ENCODE data around the gene KRTAP4-5. TPM values are rescaled to one million over a fixed set of nuclear protein-coding genes. Genes with fewer than 3 reads are reported as not detected.
A peak's percentile ranks its signal among the peaks of the same experiment; 100 is the strongest.
"Not testable (repeated sequence)": the region's sequence is repeated elsewhere in the genome, so short reads cannot be mapped to it uniquely, and the experiment has no call there.

The KRTAP4-5 gene
- total RNA-seq = not detected
- not detected for polyA plus RNA-seq

GRCh38 chr17:41149652-41149985, at the start of gene KRTAP4-5:
Gene KRTAP4-5 (minus strand): TSS chr17:41149825. CDS start chr17:41149767, 58 bp downstream.
- H3K4me3 ChIP-seq (ENCODE audit: low read depth, low read length) = no peak within 1 kb of the TSS
- no peak within 1 kb of the TSS for H3K4me3 Mint-ChIP-seq
- H3K36me3 Mint-ChIP-seq = no peaks in the 10 kb centered on the region
- no peaks in the 10 kb centered on the region for H3K9me3 ChIP-seq (ENCODE audit: control insufficient read depth in 2 of 2, low read length in 2 of 2)
- H3K9me3 Mint-ChIP-seq = peaks cover 0 to 4% (median 0%) of the 10 kb centered on the region in 7 donors
- no peak for ATAC-seq (ENCODE audit: low read depth in 2 of 2)
- peaks cover 20% of the 10 kb centered on the region for H3K27me3 Mint-ChIP-seq
- no peaks in the 10 kb centered on the region for H3K4me1 ChIP-seq (ENCODE audit: control insufficient read depth, insufficient read depth, low read length, poor library complexity, severe bottlenecking)
- H3K27ac ChIP-seq (ENCODE audit: insufficient read depth, low read length, poor library complexity, severe bottlenecking) = no peak within 1 kb of the TSS
- H3K36me3 ChIP-seq (ENCODE audit: control insufficient read depth, insufficient read depth, low read length) = no peaks in the 10 kb centered on the region
- peak within 1 kb of the TSS in 1 of 3 donors; percentile 27 for H3K27ac Mint-ChIP-seq
- DNase-seq = no peak
- H3K27me3 ChIP-seq (ENCODE audit: control insufficient read depth, insufficient read depth, low read length) = peaks cover 6% of the 10 kb centered on the region
- H3K4me1 Mint-ChIP-seq = peaks cover 0 to 2% (median 0%) of the 10 kb centered on the region in 4 donors

- no peak overlapping the region for H3K27ac ChIP-seq (ENCODE audit: insufficient read depth, low read length, poor library complexity, severe bottlenecking)
Observed at GRCh38 chr17:41196068-41196467, 46.4 kb upstream of the KRTAP4-5 start.

DNA sequence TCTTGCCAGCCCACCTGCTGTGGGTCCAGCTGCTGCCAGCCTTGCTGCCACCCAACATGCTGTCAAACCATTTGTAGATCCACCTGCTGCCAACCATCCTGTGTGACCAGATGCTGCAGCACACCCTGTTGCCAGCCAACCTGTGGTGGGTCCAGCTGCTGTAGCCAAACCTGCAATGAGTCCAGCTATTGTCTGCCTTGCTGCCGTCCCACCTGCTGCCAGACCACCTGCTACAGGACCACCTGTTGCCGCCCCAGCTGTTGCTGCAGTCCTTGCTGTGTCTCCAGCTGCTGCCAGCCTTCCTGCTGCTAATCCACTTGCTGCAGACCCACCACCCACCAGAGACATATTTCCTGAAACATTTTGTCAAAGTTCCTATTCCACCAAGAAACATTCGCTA, 40.7 kb upstream of the KRTAP4-5 start:
- Mint-ChIP-seq H3K4me1 (no peaks in the 10 kb centered on the region), H3K36me3 (no peaks in the 10 kb centered on the region), H3K27me3 (peaks cover 24% of the 10 kb centered on the region), H3K27ac (no peak overlapping the region), H3K9me3 (peaks cover 0 to 3% (median 0%) of the 10 kb centered on the region in 7 donors), H3K4me3 (no peak overlapping the region)
- no peaks in the 10 kb centered on the region for H3K36me3 ChIP-seq (ENCODE audit: control insufficient read depth, insufficient read depth, low read length)
- DNase-seq (no peak), ATAC-seq (ENCODE audit: low read depth in 2 of 2) (no peak)
- peaks cover 15% of the 10 kb centered on the region for H3K27me3 ChIP-seq (ENCODE audit: control insufficient read depth, insufficient read depth, low read length)
- H3K27ac ChIP-seq (ENCODE audit: insufficient read depth, low read length, poor library complexity, severe bottlenecking) = no peak overlapping the region
- no peaks in the 10 kb centered on the region for H3K4me1 ChIP-seq (ENCODE audit: control insufficient read depth, insufficient read depth, low read length, poor library complexity, severe bottlenecking)
- H3K9me3 ChIP-seq (ENCODE audit: control insufficient read depth in 2 of 2, low read length in 2 of 2) = no peaks in the 10 kb centered on the region
- no peak overlapping the region for H3K4me3 ChIP-seq (ENCODE audit: low read depth, low read length)

More at GRCh38 chr17:41196068-41196467, 46.4 kb upstream of the KRTAP4-5 start:
- H3K9me3 ChIP-seq (ENCODE audit: control insufficient read depth in 2 of 2, low read length in 2 of 2) = no peaks in the 10 kb centered on the region
- no peaks in the 10 kb centered on the region for H3K4me1 ChIP-seq (ENCODE audit: control insufficient read depth, insufficient read depth, low read length, poor library complexity, severe bottlenecking)
- no peak for DNase-seq
- H3K36me3 Mint-ChIP-seq = no peaks in the 10 kb centered on the region
- H3K4me1 Mint-ChIP-seq = no peaks in the 10 kb centered on the region
- no peaks in the 10 kb centered on the region for H3K36me3 ChIP-seq (ENCODE audit: control insufficient read depth, insufficient read depth, low read length)
- H3K27me3 Mint-ChIP-seq = peaks cover 11% of the 10 kb centered on the region
- ATAC-seq (ENCODE audit: low read depth in 2 of 2) = no peak
- no peak overlapping the region for H3K4me3 Mint-ChIP-seq
- H3K4me3 ChIP-seq (ENCODE audit: low read depth, low read length) = no peak overlapping the region
- H3K9me3 Mint-ChIP-seq = peaks cover 0 to 8% (median 0%) of the 10 kb centered on the region in 7 donors
- H3K27ac Mint-ChIP-seq = no peak overlapping the region
- peaks cover 5% of the 10 kb centered on the region for H3K27me3 ChIP-seq (ENCODE audit: control insufficient read depth, insufficient read depth, low read length)

GRCh38 chr17:41189837-41190318, 40.3 kb upstream of the KRTAP4-5 start, which contains the start of gene KRTAP9-1:
Gene KRTAP9-1 (plus strand): TSS chr17:41189887. CDS start chr17:41189887, 0 bp downstream.
- H3K27me3 Mint-ChIP-seq = peaks cover 24% of the 10 kb centered on the region
- not testable (repeated sequence) for H3K36me3 ChIP-seq (ENCODE audit: control insufficient read depth, insufficient read depth, low read length); H3K4me3 Mint-ChIP-seq; H3K36me3 Mint-ChIP-seq; H3K27ac ChIP-seq (ENCODE audit: insufficient read depth, low read length, poor library complexity, severe bottlenecking); H3K4me1 ChIP-seq (ENCODE audit: control insufficient read depth, insufficient read depth, low read length, poor library complexity, severe bottlenecking); H3K9me3 ChIP-seq (ENCODE audit: control insufficient read depth in 2 of 2, low read length in 2 of 2); ATAC-seq (ENCODE audit: low read depth in 2 of 2); H3K4me1 Mint-ChIP-seq; DNase-seq; H3K9me3 Mint-ChIP-seq; H3K4me3 ChIP-seq (ENCODE audit: low read depth, low read length)
- peaks cover 15% of the 10 kb centered on the region for H3K27me3 ChIP-seq (ENCODE audit: control insufficient read depth, insufficient read depth, low read length)
- H3K27ac Mint-ChIP-seq = peak within 1 kb of the TSS in 1 of 3 donors; percentile 48

DNA sequence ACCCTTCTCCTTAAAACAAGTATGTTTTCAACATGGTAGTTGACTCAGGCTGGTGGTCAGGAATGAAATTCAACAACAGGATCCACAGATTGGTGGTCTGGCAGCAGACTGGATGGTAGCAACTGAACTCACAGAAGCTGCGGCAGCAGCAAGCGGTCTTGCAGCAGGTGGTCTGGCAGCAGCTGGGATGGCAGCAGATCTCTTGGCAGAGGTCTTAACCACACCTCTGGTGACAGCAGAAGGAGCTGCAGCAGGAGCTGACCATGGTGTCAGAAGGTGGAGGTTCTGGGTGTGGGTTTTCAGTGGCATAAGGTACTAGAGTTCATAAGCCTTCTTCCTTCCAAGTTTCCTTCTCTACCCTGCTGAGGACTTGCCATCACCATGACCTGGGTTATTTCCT, 37.2 kb upstream of the KRTAP4-5 start:
- Mint-ChIP-seq H3K36me3 (no peaks in the 10 kb centered on the region), H3K4me1 (no peaks in the 10 kb centered on the region), H3K4me3 (no peak overlapping the region), H3K27ac (no peak overlapping the region), H3K9me3 (peaks cover 0 to 2% (median 0%) of the 10 kb centered on the region in 7 donors), H3K27me3 (peaks cover 30% of the 10 kb centered on the region)
- DNase-seq (no peak), ATAC-seq (ENCODE audit: low read depth in 2 of 2) (no peak)
- Histone ChIP-seq H3K9me3 (ENCODE audit: control insufficient read depth in 2 of 2, low read length in 2 of 2) (no peaks in the 10 kb centered on the region), H3K27ac (ENCODE audit: insufficient read depth, low read length, poor library complexity, severe bottlenecking) (no peak overlapping the region), H3K4me3 (ENCODE audit: low read depth, low read length) (no peak overlapping the region), H3K27me3 (ENCODE audit: control insufficient read depth, insufficient read depth, low read length) (peaks cover 13% of the 10 kb centered on the region), H3K4me1 (ENCODE audit: control insufficient read depth, insufficient read depth, low read length, poor library complexity, severe bottlenecking) (no peaks in the 10 kb centered on the region), H3K36me3 (ENCODE audit: control insufficient read depth, insufficient read depth, low read length) (no peaks in the 10 kb centered on the region)

GRCh38 chr17:41185001-41185400, 35.4 kb upstream of the KRTAP4-5 start:
- no peak overlapping the region for H3K4me3 ChIP-seq (ENCODE audit: low read depth, low read length)
- H3K27me3 ChIP-seq (ENCODE audit: control insufficient read depth, insufficient read depth, low read length) = peaks cover 6% of the 10 kb centered on the region
- H3K4me3 Mint-ChIP-seq = no peak overlapping the region
- H3K4me1 ChIP-seq (ENCODE audit: control insufficient read depth, insufficient read depth, low read length, poor library complexity, severe bottlenecking) = no peaks in the 10 kb centered on the region
- peaks cover 15% of the 10 kb centered on the region for H3K27me3 Mint-ChIP-seq
- H3K27ac ChIP-seq (ENCODE audit: insufficient read depth, low read length, poor library complexity, severe bottlenecking) = no peak overlapping the region
- H3K36me3 Mint-ChIP-seq = no peaks in the 10 kb centered on the region
- DNase-seq (no peak), ATAC-seq (ENCODE audit: low read depth in 2 of 2) (no peak)
- H3K27ac Mint-ChIP-seq = no peak overlapping the region
- no peaks in the 10 kb centered on the region for H3K9me3 ChIP-seq (ENCODE audit: control insufficient read depth in 2 of 2, low read length in 2 of 2)
- peaks cover 0 to 1% (median 0%) of the 10 kb centered on the region in 7 donors for H3K9me3 Mint-ChIP-seq
- no peaks in the 10 kb centered on the region for H3K36me3 ChIP-seq (ENCODE audit: control insufficient read depth, insufficient read depth, low read length)
- no peaks in the 10 kb centered on the region for H3K4me1 Mint-ChIP-seq

- DNase-seq (no peak), ATAC-seq (ENCODE audit: low read depth in 2 of 2) (no peak)
- H3K4me1 Mint-ChIP-seq = no peaks in the 10 kb centered on the region
- no peak within 1 kb of the TSS for H3K4me3 Mint-ChIP-seq
- peaks cover 0 to 1% (median 0%) of the 10 kb centered on the region in 7 donors for H3K9me3 Mint-ChIP-seq
- H3K36me3 ChIP-seq (ENCODE audit: control insufficient read depth, insufficient read depth, low read length) = no peaks in the 10 kb centered on the region
- peaks cover 19% of the 10 kb centered on the region for H3K27me3 Mint-ChIP-seq
- no peaks in the 10 kb centered on the region for H3K36me3 Mint-ChIP-seq
- no peak within 1 kb of the TSS for H3K27ac ChIP-seq (ENCODE audit: insufficient read depth, low read length, poor library complexity, severe bottlenecking)
- H3K27ac Mint-ChIP-seq = no peak within 1 kb of the TSS
- no peaks in the 10 kb centered on the region for H3K4me1 ChIP-seq (ENCODE audit: control insufficient read depth, insufficient read depth, low read length, poor library complexity, severe bottlenecking)
- peaks cover 6% of the 10 kb centered on the region for H3K27me3 ChIP-seq (ENCODE audit: control insufficient read depth, insufficient read depth, low read length)
- no peaks in the 10 kb centered on the region for H3K9me3 ChIP-seq (ENCODE audit: control insufficient read depth in 2 of 2, low read length in 2 of 2)
- H3K4me3 ChIP-seq (ENCODE audit: low read depth, low read length) = no peak within 1 kb of the TSS
Observed at GRCh38 chr17:41184480-41184961, 34.9 kb upstream of the KRTAP4-5 start, which contains the start of gene KRTAP4-1. Gene KRTAP4-1 (minus strand): TSS chr17:41184911. CDS start chr17:41184854, 57 bp downstream.

Measured in CD4-positive, CD25-positive, alpha-beta regulatory T cell (primary cell).